Stimulated activated CD8-positive, alpha-beta memory T cell treated with anti-CD3 and anti-CD28 coated beads, Interleukin-4, amount 100 ng/mL, for 24 hours (primary cell): ENCODE data around the gene SP1.
"Not testable (repeated sequence)": the region's sequence is repeated elsewhere in the genome, so short reads cannot be mapped to it uniquely, and the experiment has no call there.

Experiments used
- DNase-seq: peaks from one replicate; pipeline ENCODE4 v3.0.0-alpha.2; 2020; ENCODE audit warnings: low read depth

The SP1 gene

GRCh38 chr12:53380104-53380793, at the start of gene SP1:
Gene SP1 (plus strand): TSS chr12:53380176. CDS start chr12:53380292, 116 bp downstream.
- DNase-seq: peak; percentile 96

- DNase-seq: no peak
These were observed 49.3 kb upstream of the SP1 start for GRCh38 chr12:53330671-53331070.

GRCh38 chr12:53332339-53332738, 47.6 kb upstream of the SP1 start:
- DNase-seq: not testable (repeated sequence)

- DNase-seq: no peak
These were observed 47.2 kb upstream of the SP1 start for GRCh38 chr12:53332744-53333143.

- no peak for DNase-seq
These were observed 46.7 kb upstream of the SP1 start for GRCh38 chr12:53333289-53333688.

GRCh38 chr12:53333845-53334244, 46.1 kb upstream of the SP1 start:
- DNase-seq: no peak

GRCh38 chr12:53334822-53335221, 45.2 kb upstream of the SP1 start:
- DNase-seq: no peak

- no peak for DNase-seq
These were observed 43.7 kb upstream of the SP1 start, which contains the start of gene SP7 for GRCh38 chr12:53336181-53336681. Gene SP7 (minus strand): TSS chr12:53336354. CDS start chr12:53335646, 708 bp downstream.

- DNase-seq: no peak
These were observed 42.0 kb upstream of the SP1 start for GRCh38 chr12:53338017-53338416.

- no peak for DNase-seq
These were observed 41.1 kb upstream of the SP1 start for GRCh38 chr12:53338916-53339315.

- no peak for DNase-seq
These were observed 39.6 kb upstream of the SP1 start for GRCh38 chr12:53340398-53340797.

GRCh38 chr12:53343449-53343848, 36.5 kb upstream of the SP1 start:
- DNase-seq: no peak

- no peak for DNase-seq
These were observed 36.0 kb upstream of the SP1 start for GRCh38 chr12:53343969-53344368.

- no peak for DNase-seq
These were observed 35.5 kb upstream of the SP1 start for GRCh38 chr12:53344487-53344823.

- peak; percentile 62 for DNase-seq
These were observed 35.0 kb upstream of the SP1 start for GRCh38 chr12:53344824-53345485.

- DNase-seq: no peak
These were observed 34.3 kb upstream of the SP1 start for GRCh38 chr12:53345486-53346188.

- no peak for DNase-seq
These were observed 33.5 kb upstream of the SP1 start for GRCh38 chr12:53346491-53346890.

- DNase-seq: no peak
These were observed 32.1 kb upstream of the SP1 start for GRCh38 chr12:53347905-53348304.

- DNase-seq: peak; percentile 55
These were observed 27.4 kb upstream of the SP1 start for GRCh38 chr12:53352331-53353256.

GRCh38 chr12:53353257-53353655, 26.7 kb upstream of the SP1 start:
- DNase-seq: no peak

- no peak for DNase-seq
These were observed 24.9 kb upstream of the SP1 start for GRCh38 chr12:53355121-53355520.
